Gastroesophageal sphincter (tissue), 4 donors: ENCODE data around the gene GALNT12. TPM values are rescaled to one million over a fixed set of nuclear protein-coding genes. Genes with fewer than 3 reads are reported as not detected.

Experiments
- ATAC-seq: fragments of 150-250 bp; one replicate; pipeline ENCODE4 v1.9.1; 2016; ENCODE audit warnings: mild to moderate bottlenecking, moderate library complexity
- H3K27ac ChIP-seq, 4 donors: fragments of 200-600 bp; sonication (generic) in 3 of 4; 1 replicate in 3 of 4; 2 replicates in 1 of 4; pipeline ENCODE4 v1.5.1; 2016 to 2019
- H3K27me3 ChIP-seq: fragments of 200-600 bp; sonication (generic); one replicate; pipeline ENCODE4 v1.5.1; 2019
- H3K36me3 ChIP-seq, 2 donors: fragments of 200-600 bp; sonication (generic); one replicate each; pipeline ENCODE4 v1.5.1; 2019; ENCODE audit warnings: control low read depth in 1 of 2
- H3K4me1 ChIP-seq, 3 donors: fragments of 200-600 bp; sonication (generic); 1 replicate in 2 of 3; 2 replicates in 1 of 3; pipeline ENCODE4 v1.5.1; 2016 to 2019; ENCODE audit warnings: control low read depth in 2 of 3
- H3K4me3 ChIP-seq, 2 donors: fragments of 200-600 bp; sonication (generic); one replicate each; pipeline ENCODE4 v1.5.1; 2019; ENCODE audit warnings: mild to moderate bottlenecking in 1 of 2, moderate library complexity in 1 of 2
- H3K9me3 ChIP-seq, 3 donors: fragments of 200-600 bp; sonication (generic); one replicate each; pipeline ENCODE4 v1.5.1; 2017 to 2019; ENCODE audit warnings: control low read depth in 2 of 3
- CTCF ChIP-seq, 4 experiments: fragments of 200-600 bp in 2 of 4; fragments of 450-650 bp in 2 of 4; sonication (generic) in 1 of 4; IDR thresholded peaks; one replicate each; pipeline ENCODE4 v1.5.1; 2017 to 2019; ENCODE audit warnings: antibody characterized with exemption in 4 of 4, mild to moderate bottlenecking in 2 of 4, moderate library complexity in 2 of 4
- EP300 ChIP-seq: sonication (generic); formaldehyde crosslinking; IDR thresholded peaks from one replicate; pipeline ENCODE4 v1.6.1; 2017; ENCODE audit warnings: antibody characterized with exemption, mild to moderate bottlenecking
- POLR2A ChIP-seq, 2 donors: fragments of 450-650 bp; IDR thresholded peaks; one replicate each; pipeline ENCODE4 v1.6.1; 2017; ENCODE audit warnings: antibody characterized with exemption in 2 of 2, mild to moderate bottlenecking in 2 of 2, moderate library complexity in 1 of 2
- POLR2AphosphoS5 ChIP-seq: sonication (generic); formaldehyde crosslinking; IDR thresholded peaks from one replicate; pipeline ENCODE4 v1.6.1; 2017; ENCODE audit warnings: antibody characterized with exemption
- WGBS, 2 donors: methylation state at CpG; one replicate each; pipeline ENCODE4 v1.1.5; 2018; ENCODE audit warnings: low coverage in 1 of 2; 5-methylcytosine and 5-hydroxymethylcytosine counted together
- total RNA-seq, 4 donors: library from RNA; depleted of rRNA; stranded (reverse); fragments of >200 nt; gene quantifications; one replicate each; pipeline ENCODE4 v1.1.0, GENCODE V29; 2016

Gene GALNT12
- total RNA-seq, 4 donors from 2014 or later, result 13.7 to 34.6 (median 15.2) TPM

- Histone ChIP-seq H3K27me3 (no peaks in the 10 kb centered on the region), H3K4me1 (no peaks in the 10 kb centered on the region), H3K4me3 (no peak overlapping the region), H3K36me3 (peaks cover 0 to 26% of the 10 kb centered on the region in 2 donors), H3K9me3 (peaks cover 0 to 4% (median 0%) of the 10 kb centered on the region in 3 donors), H3K27ac (no peak overlapping the region)
- no peak for TF ChIP-seq EP300
- TF ChIP-seq POLR2A (IDR thresholded peaks at IDR 0.05), result no peak
- TF ChIP-seq CTCF (IDR thresholded peaks at IDR 0.05), result no peak
- TF ChIP-seq POLR2AphosphoS5, result no peak
- WGBS, 2 donors, result no CpG with 5 or more reads among the region's 3 CpGs
- ATAC-seq, result no peak
Measured at GRCh38 chr9:98823666-98824334, 16.3 kb downstream of the GALNT12 start.

- no peaks in the 10 kb centered on the region for H3K9me3 ChIP-seq
- no peak for TF ChIP-seq EP300
- no peak for TF ChIP-seq POLR2AphosphoS5
- no peak for TF ChIP-seq POLR2A (IDR thresholded peaks at IDR 0.05)
- no peak for TF ChIP-seq CTCF (IDR thresholded peaks at IDR 0.05)
- no peak overlapping the region for H3K27ac ChIP-seq
- no peak for ATAC-seq
- 86 to 92% methylated on average over 2 to 3 of the region's 3 CpGs for WGBS, 2 donors
- H3K36me3 ChIP-seq, result peaks cover 0 to 26% of the 10 kb centered on the region in 2 donors
- H3K27me3 ChIP-seq, result no peaks in the 10 kb centered on the region
- H3K4me3 ChIP-seq, result no peak overlapping the region
- no peaks in the 10 kb centered on the region for H3K4me1 ChIP-seq
Measured at GRCh38 chr9:98825414-98825813, 17.9 kb downstream of the GALNT12 start.

- Histone ChIP-seq H3K27ac (no peak overlapping the region), H3K36me3 (peaks cover 0 to 29% of the 10 kb centered on the region in 2 donors), H3K4me3 (no peak overlapping the region), H3K9me3 (no peaks in the 10 kb centered on the region), H3K27me3 (no peaks in the 10 kb centered on the region), H3K4me1 (no peaks in the 10 kb centered on the region)
- TF ChIP-seq POLR2A (IDR thresholded peaks at IDR 0.05) (no peak), POLR2AphosphoS5 (no peak)
- no peak for ATAC-seq
- 84 to 100% methylated on average over 1 to 4 of the region's 20 CpGs for WGBS, 2 donors
Measured at GRCh38 chr9:98826716-98827115, 19.2 kb downstream of the GALNT12 start.

- Histone ChIP-seq H3K36me3 (peaks cover 0 to 34% of the 10 kb centered on the region in 2 donors), H3K27me3 (no peaks in the 10 kb centered on the region), H3K9me3 (no peaks in the 10 kb centered on the region), H3K4me3 (no peak overlapping the region), H3K27ac (no peak overlapping the region), H3K4me1 (no peaks in the 10 kb centered on the region)
- TF ChIP-seq POLR2AphosphoS5, result no peak
- no peak for TF ChIP-seq EP300
- TF ChIP-seq POLR2A (IDR thresholded peaks at IDR 0.05), result no peak
- TF ChIP-seq CTCF (IDR thresholded peaks at IDR 0.05), result no peak
- ATAC-seq, result no peak
- WGBS, 2 donors, result 89 to 94% methylated on average over 5 of the region's 5 CpGs
Measured at GRCh38 chr9:98829766-98830165, 22.3 kb downstream of the GALNT12 start.

GRCh38 chr9:98830554-98830953 is 23.1 kb downstream of the GALNT12 start:
- H3K27me3 ChIP-seq, result no peaks in the 10 kb centered on the region
- no peaks in the 10 kb centered on the region for H3K4me1 ChIP-seq
- TF ChIP-seq POLR2AphosphoS5 (no peak), POLR2A (IDR thresholded peaks at IDR 0.05) (no peak), CTCF (IDR thresholded peaks at IDR 0.05) (no peak), EP300 (no peak)
- WGBS, 2 donors, result 93 to 98% methylated on average over 5 of the region's 5 CpGs
- H3K27ac ChIP-seq, result no peak overlapping the region
- H3K9me3 ChIP-seq, result no peaks in the 10 kb centered on the region
- no peak for ATAC-seq
- peaks cover 0 to 34% of the 10 kb centered on the region in 2 donors for H3K36me3 ChIP-seq
- no peak overlapping the region for H3K4me3 ChIP-seq
